HPDE6-E6E7 (cell line): ENCODE data around the gene ATG10.

Experiments used
- DNase-seq: peaks from one replicate; pipeline ENCODE4 v3.0.0; 2011; ENCODE audit warnings: missing footprints; ENCODE audit errors: extremely low spot score

ATG10 gene

GRCh38 chr5:82164176-82164976 is 192.6 kb downstream of the ATG10 start:
- DNase-seq, result no peak

GRCh38 chr5:82164977-82165713 is 193.3 kb downstream of the ATG10 start:
- no peak for DNase-seq

DNA sequence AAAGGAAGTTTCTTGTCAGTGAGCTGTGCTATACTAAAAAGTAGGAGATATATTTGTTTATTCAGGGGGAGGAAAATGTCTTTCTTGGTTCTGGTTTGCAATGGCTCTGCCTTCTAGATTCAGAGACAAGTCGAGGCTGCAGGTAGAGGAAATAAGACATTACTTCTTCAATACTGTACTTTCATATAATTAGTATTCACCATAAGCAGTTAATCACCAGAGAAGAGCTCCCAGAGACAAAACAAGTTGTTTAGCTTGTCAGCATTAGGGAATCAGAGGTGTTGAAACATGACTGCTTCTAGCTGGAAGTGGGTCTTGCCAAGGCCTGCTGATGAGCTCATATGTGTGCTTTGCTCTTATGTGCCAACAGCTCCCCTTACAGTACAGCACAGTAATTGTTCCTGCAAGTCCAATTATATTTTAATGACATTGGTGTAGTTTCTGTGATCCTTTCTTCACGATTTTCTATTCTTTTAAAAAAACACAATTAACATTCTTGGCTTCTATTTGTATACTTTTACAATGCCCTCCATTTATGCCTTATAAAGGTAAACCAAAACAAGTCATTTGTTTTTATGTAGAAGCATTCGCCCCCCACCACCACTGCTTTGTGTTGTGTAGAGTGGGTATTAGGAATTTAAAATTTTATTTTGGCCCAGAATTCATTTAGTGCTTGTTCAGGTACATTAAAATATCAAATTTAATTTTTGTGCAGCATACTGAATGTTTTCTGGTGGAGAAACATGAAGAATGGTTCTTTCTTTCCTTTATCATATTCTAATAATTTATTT is 194.1 kb downstream of the ATG10 start:
- DNase-seq, result peak; percentile 67

DNA sequence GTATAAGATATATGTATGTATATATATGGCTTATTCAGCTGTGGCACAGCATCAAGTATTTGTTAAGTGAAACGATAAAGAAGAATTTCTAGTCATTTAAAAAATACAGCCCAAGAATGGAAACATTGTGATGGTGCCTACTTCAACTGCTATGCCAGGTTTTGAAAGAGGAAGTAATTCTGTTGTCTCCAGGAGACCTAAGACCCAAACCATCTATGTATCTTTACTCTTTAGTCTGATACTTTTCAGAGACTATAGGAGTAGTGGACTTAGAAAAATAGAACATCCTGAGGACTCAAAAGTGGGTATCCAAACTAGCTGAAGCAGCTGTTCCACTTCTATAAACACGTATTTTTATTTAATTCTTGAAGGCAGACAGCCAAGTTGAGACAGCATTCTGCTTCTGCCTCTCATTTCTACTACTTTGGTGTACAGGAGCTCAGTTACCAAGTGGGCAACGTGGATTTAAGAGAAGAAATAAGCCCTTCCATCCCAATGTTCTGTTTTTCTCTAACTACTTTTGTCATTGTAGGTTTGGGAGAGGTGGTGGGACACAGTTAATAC is 195.6 kb downstream of the ATG10 start:
- DNase-seq, result no peak

GRCh38 chr5:82168294-82168693 is 196.5 kb downstream of the ATG10 start:
- DNase-seq, result no peak

DNA sequence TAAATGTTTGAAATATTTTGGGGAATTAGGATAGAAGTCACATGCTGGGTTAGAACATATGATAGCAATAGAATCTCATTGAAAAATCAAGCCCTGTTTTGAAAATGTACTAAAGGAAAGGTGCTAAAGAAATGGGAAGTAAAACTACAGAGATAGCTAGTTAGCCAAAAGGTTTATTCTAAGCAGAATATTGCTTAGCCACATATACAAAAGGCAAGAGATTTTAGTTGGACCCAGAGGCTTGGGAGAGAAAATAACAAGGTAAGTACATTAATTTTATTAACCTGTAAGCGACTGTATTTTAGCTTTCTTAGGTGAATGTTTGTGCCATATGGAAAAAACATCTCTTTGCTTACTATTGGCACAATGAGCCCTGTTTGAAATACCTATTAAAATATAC is 198.1 kb downstream of the ATG10 start:
- DNase-seq, result no peak

DNA sequence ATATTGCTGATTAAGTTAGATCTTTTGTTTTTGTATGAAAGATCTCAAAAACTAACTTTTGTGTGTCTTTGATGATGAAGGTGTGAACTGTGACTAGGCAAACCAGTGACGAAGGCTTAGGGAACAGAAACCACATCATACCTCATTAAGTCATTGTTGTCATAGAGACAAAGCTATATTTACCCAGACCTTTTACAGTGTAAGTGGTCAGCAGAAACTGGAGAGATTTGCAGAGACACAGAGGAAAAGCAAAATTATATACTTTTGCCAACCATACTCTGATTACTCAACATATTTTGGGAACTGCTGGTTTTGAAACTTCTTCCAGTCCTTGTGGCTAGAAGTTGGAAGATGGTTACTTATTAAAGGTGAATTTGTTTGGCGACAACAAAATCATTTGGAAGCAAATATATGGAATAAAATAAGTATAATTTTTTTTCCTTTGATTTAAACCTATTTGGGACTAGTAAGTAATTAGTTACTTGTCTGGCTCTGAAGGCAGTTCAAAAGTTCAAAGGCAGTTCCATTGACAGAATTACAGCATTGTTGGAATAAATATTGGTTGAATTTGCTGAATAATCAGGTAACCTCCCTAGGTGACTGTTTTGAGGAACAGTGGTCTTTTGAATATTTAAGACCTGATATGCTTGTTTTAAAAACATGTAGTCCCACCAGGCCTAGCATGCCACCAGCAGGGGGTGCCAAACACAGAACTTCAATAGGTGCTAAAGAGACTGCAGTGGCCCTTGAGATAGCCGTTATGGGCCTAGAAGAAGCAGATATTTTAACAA is 202.5 kb downstream of the ATG10 start:
- peak; percentile 38 for DNase-seq

- DNase-seq, result no peak
These were observed 203.0 kb downstream of the ATG10 start for GRCh38 chr5:82174919-82175219.

DNA sequence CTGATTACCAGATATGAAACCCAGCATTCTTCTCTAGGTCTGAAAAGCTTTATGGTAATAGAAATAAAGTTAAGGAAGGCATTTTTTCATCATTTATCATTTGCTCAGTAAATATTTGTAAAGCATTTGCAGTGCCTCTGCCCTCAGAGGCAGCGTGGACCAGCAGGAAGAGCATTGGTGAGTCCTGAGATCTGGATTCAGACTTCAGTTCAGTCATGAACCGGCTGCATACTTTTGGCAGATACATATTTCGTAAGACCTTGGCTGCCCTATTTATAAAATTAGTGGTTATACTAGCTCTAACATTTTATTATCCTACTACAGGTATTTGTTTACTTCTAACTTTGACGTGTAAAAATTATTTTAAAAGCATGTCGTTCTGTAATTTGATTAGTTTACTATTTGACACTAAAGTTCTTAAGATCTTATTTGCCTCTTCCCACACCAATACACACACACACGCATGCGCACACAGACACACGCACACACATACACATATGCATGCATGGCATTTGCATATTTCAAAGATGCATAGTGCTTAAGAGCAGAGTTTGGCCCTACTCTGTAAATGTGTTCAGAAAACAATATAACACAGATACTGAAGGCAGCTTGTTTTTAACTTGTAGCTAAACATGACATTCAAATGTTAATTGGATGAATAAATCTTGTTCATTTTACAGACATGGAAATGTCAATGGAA is 204.4 kb downstream of the ATG10 start:
- no peak for DNase-seq

- DNase-seq, result no peak
These were observed 206.6 kb downstream of the ATG10 start for GRCh38 chr5:82178378-82178777.

DNA sequence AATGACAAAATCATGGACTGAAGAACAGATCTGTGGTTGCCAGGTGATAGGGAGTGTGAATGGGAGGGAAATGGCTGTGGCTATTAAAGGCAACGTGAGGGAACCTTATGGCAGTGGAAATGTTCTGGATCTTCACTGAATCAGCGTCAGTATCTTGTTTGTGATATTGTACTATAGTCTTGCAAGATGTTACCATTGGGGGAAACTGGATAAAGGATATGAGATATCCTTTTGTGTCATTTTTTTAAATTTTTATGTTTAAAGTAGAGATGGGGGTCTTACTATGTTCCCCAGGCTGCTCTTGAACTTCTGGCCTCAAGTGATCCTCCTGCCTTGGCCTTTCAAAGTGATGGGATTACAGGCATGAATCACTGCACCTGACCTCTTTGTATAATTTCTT is 210.8 kb downstream of the ATG10 start:
- no peak for DNase-seq

- peak; percentile 81 for DNase-seq
These were observed 212.0 kb downstream of the ATG10 start for GRCh38 chr5:82183828-82184227.

- DNase-seq, result no peak
These were observed 214.0 kb downstream of the ATG10 start for GRCh38 chr5:82185851-82186250.

DNA sequence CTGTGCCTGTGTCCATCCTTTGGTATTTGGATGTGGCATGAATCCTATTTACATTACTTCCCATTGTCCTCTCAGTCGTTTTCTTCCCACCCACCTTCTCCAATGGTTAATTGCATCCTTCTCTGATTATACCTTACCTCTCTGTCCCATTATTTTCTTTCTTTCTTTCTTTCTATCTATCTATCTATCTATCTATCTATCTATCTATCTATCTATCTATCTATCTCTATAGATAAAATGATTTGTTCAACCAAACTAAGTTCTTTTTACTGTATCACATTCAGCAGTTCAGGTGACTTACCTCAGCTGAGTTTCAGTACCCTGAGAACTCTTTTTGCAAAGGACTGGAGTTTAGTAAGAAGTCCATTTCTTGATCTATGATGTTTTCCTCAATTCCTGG is 225.7 kb downstream of the ATG10 start:
- DNase-seq, result no peak

- no peak for DNase-seq
These were observed 232.7 kb downstream of the ATG10 start for GRCh38 chr5:82204567-82204966.

- no peak for DNase-seq
These were observed 233.2 kb downstream of the ATG10 start for GRCh38 chr5:82205005-82205404.

GRCh38 chr5:82208371-82208770 is 236.5 kb downstream of the ATG10 start:
- no peak for DNase-seq

DNA sequence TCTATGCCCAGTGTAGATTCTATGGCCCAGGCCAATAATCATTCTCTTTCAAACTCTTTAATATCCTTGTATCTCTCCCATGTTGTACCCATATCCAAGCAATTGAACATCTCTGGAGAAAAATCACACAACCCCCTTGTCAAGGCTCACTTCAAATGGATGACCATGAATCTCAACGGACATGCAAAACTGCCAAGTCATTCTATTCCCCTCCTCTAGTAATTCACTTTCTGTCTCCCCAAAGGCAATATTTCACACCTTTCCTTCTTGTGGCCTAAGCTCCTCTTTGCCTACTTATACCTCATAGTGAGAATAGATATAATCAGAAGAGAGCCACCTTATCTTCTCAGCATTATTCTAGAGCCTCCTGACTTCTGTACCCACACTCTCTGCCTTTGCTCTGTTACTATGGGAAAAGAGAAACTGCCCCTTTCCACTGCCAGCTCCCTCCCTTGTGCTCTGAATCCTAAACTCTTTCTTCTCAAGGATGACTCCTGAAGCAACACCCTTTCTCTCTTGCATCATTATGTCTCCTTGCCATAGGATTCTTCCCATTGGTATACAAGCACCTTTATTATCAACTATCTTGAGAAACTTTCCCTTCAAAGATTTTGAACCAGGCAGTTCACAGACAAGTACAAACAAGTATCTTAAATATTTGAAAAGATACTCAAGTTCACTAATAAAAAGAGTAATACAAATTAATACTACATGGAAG is 240.2 kb downstream of the ATG10 start:
- no peak for DNase-seq

DNA sequence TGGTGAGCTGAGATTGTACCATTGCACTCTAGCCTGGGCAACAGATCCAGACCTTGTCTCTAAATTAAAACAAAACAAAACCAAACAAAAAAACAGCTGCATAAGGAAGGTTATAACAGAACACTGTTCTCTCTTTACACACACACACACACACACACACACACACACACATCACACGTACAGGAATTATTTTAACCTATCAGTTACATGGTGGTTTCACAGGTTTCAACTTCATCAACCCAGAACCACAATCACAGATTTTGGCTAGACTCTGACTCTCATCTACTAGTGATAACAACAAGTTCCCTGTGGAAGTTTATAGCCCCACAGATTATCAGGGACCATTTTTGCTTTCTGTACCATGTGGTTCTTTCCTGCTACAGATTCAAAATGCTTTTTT is 246.1 kb downstream of the ATG10 start:
- no peak for DNase-seq
